GM19035 (cell line): Measurements from ENCODE around the gene CNGA1.

Experiments used
- ATAC-seq: cut with Tn5 transposase; IDR thresholded peaks from one replicate; pipeline ENCODE4 v1.9.1; 2021; ENCODE audit not compliant: unreplicated experiment

CNGA1 gene

GRCh38 chr4:48016141-48017107, at the start of gene CNGA1, which contains the start of gene NIPAL1:
CNGA1 (minus strand) TSS chr4:48016681; CDS start chr4:47952689, 63,992 bp downstream.
NIPAL1 (plus strand) TSS chr4:48016772; CDS start chr4:48016840, 68 bp downstream.
- peak; percentile 89 for ATAC-seq

GRCh38 chr4:48065587-48066052, 49.1 kb upstream of the CNGA1 start:
- peak; percentile 65 for ATAC-seq

DNA sequence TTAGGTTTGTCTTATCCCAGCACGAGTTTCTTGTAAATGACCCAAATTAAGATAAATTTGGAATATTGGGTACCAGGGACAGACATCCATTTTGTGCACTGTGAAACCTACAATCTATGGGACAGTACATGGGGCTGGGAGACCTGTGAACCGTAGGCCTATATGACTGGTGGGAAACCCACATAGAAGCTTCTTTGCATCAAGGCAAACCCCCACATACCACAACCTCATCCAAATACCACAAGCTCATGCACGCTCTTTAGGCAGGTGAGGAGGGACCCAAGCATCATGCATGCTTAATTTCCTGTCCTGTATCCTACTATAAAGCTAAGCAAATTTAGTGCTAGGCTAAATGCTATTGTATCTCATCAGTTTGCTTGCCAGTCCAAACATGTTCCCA, 47.9 kb upstream of the CNGA1 start:
- ATAC-seq: peak; percentile 53

DNA sequence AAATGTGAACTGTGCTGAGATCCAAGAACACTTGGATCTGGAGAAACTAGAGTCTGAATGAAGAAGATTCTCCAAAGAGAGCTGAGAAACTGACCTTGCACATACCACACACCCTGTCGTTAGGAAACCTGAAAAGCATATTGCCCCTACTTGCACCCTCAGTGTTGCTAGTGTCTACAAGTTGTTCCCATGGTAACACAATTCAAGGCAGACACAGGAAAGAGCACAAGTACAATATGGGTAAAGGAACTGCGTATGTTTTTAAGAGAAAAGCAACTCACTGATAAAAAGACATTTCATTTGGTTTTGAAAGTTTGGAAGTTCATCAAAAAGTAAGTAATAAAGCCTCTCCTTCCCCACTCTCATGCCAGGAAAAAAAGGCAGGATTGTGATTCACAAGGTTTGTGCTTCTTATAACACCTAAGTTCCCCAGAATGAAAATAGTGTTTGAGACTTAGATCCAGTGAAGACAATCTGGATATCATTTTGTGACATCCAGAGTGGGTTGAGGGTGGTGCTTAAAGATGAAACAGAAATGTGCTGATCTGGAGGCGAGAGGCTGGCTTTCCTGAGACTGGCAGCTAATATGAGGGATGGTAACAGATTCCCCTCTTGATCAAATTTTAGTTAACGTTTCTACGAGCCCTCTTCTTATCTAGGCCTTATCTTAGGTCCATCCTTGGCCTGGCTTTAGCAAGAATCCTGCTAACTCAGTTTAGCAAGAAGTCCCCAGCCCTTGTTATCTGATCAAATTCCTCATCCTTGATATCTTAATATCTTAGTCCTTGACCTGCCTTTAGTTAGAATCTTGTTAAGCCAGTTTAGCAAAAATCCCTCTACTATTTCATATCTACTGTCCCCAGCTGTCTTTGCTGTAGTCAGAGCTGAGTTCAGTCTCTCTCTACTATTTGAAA, 42.4 kb upstream of the CNGA1 start:
- no peak for ATAC-seq

DNA sequence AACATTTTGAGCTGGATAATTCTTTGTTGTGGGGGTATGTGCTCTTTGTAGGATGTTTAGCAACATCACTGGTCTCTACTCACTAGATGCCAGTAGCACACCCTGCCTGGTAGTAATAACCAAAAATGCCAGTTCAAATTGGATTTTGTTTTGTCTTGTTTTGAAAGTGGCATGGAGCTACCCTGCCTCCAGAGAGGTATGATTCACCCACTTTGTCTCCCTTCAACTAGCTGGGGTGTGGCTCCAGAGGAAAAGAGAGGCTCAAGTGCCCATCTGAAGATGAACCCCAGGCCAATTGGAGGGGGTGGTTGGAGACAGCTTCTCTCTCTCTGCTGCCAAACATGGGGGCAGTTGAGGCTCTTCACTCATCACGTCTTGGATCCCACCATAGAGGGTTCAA, 34.6 kb upstream of the CNGA1 start:
- no peak for ATAC-seq

DNA sequence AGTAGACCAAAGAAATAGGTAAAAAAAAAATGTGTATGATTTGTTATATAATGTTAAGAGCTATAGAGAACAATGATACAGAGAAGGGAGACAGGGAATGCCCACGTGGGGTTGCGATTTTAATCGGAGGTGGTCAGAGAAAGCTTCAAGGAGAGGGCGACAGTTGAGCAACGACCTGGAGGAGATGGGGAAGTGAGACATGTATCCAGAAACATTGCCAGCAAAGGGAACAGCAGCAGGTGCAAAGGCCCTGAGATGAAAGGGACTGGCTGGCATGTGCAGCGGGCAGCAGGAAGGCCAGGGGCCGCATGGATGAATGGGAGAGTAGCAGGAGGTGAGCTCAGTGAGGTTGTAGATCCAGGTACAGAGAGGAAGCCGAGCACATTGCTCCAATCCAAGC, 33.0 kb upstream of the CNGA1 start:
- ATAC-seq: no peak

GRCh38 chr4:48047896-48048295, 31.4 kb upstream of the CNGA1 start:
- ATAC-seq: peak; percentile 9

DNA sequence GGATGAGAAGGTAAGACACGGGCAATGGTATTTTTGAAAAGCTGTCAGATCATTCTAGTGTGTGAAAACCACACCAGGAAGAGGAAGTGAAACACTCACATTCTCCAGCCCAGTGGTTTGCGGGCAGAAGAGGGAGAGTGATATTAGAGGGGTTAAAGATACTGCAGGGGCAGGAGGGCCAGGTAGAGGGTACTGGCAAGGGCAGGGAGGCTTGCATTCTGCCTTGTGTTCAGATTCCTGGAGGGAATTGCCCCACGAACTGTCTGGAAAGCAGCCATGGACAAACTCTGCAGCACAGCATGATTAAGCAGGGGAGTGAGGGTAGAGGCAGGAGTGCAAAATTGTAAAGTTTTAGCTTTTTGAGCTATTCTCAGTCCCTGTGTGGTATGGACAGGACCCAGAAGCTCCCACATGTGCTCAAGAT, 31.0 kb upstream of the CNGA1 start:
- peak; percentile 100 for ATAC-seq

DNA sequence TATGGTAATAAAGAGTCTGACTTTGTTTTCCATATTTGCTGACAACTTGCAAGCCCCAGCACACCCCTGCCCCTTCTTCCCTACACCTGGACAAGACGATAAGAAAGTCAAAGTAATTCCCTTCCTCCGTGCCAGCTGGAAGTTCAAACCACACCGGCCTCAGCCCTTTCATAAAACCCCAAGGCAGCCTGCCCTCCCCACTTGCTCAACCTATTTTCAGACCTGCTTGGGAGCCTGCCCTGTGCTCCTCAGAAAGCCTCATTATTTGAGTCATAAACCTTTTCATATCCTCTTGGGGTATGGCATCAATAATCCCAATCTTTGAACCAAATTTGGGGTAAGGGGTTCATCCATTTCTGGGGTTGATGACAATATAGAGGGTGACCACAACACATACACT, 29.6 kb upstream of the CNGA1 start:
- no peak for ATAC-seq

GRCh38 chr4:48044298-48044697, 27.8 kb upstream of the CNGA1 start:
- no peak for ATAC-seq

DNA sequence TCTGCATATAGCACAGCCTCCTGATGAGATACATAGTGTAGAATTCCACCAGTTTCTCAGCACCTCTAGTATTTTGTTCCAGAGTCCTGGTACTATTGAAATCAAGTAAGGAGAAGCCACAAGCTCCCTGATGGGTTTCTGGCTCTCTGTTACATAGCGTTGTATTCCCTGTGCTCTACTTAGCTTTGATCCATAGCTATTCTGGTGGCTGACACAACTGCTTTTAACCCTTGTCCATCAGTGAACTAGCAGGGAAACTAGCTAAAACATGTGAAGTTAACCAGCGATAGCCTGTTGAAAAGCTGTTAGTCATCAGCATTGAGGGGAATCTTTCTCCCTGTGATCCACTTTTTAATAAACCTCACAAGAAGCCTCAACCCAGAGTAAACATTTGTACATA, 27.0 kb upstream of the CNGA1 start:
- ATAC-seq: no peak

GRCh38 chr4:48042979-48043461, 26.5 kb upstream of the CNGA1 start:
- ATAC-seq: no peak

DNA sequence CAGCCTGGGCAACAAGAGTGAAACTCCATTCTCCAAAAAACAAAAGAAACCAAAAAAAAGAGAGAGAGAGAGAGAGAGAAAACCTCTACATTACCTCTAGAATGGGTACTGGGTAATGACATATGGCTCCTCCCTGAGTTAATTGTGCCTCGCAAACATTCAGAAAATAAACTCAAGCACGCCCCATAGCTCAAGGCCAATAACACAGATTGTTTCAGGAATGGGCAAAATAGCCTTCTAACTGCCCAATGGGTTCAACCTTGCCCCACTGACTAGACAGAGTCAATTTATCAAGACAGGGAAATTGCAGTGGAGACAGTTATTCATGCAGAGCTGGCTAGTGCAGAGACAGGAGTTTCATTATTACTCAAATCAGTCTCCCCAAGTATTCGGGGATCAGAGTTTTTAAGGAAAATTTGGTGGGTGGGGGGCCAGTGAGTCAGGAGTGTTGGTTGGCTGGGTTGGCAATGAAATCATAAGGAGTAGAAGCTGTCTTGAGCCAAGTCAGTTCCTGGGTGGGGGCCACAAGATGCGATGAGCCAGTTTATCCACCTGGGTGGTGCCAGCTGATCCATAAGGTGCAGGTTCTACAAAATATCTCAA, 25.2 kb upstream of the CNGA1 start:
- no peak for ATAC-seq

GRCh38 chr4:48039561-48039960, 23.1 kb upstream of the CNGA1 start:
- ATAC-seq: no peak

- no peak for ATAC-seq
Measured at GRCh38 chr4:48038666-48039065, 22.2 kb upstream of the CNGA1 start.

DNA sequence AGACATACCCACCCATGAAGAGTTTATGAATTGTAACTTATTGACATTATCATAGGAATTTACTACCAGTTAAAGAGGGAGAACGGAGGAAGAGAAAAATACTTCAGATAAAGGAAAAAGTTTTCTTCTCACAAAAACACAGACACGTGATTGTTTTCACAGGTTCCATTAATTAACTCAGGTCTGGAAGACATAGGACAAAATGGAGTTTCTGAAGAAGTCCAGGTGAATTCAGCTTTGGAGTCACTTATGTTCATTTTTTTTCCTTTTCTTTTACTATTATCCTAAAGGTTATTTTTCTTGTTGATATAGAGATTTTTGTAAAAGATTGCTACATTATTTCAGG, 20.6 kb upstream of the CNGA1 start:
- no peak for ATAC-seq

- ATAC-seq: no peak
Measured at GRCh38 chr4:48035952-48036351, 19.5 kb upstream of the CNGA1 start.

GRCh38 chr4:48033825-48034413, 17.4 kb upstream of the CNGA1 start:
- peak; percentile 42 for ATAC-seq

DNA sequence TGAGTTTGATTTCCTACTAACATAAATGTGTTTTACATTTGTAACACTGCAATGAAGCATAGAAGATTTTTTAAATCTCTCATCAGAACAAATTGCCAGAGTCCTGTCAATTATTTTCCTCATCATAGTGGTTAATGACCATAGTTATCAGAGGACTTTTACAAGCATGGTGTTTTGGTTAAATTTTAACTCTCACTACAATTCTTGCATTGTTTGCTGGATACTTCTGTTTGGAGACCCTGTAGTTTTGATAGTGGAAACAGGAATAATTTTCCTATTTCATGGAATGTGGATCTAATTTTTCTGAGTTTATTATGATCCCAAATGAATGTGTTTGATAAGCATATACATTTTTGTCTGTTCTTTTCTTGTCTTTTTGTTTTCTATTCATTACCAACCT, 16.9 kb upstream of the CNGA1 start:
- no peak for ATAC-seq

- ATAC-seq: no peak
Measured at GRCh38 chr4:48032721-48033120, 16.2 kb upstream of the CNGA1 start.
